Measurements from ENCODE around the gene TMEM132C. TPM values are rescaled to one million over a fixed set of nuclear protein-coding genes. Genes with fewer than 3 reads are reported as not detected.

TMEM132C gene
- total and polyA plus RNA-seq, 2 donors (not counting 1 experiment from before 2014, with no cell fraction given): not detected

DNA sequence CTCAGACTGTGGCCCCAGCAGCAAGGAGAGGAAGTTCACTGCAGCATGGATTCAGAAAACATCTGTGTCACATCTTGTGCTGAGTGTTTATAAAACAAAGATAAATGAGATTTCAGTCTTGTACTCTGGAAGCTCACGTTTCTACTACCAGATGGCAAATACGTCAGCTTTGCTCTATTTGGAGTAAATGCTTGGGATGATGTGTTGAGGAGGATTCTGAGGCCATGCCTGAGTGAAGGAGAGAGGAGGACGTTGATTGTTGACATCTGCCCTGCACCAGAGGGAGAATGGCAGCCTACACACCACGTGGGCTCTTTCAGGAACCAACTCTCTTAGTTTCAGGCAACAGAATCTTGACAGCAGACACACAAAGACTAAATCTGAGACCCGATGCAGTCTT, 188.9 kb downstream of the TMEM132C start:
- Histone ChIP-seq H3K4me1 (ENCODE audit: control insufficient read depth in 2 of 2, insufficient read depth in 2 of 2, low read length in 2 of 2) (no peaks in the 10 kb centered on the region), H3K4me2 (replicated peaks; ENCODE audit: low read depth, low read length, poor library complexity, severe bottlenecking) (no peak overlapping the region), H3K27ac (ENCODE audit: low read length in 2 of 2) (no peak overlapping the region), H3K9ac (ENCODE audit: low read length) (no peak overlapping the region), H3K79me2 (ENCODE audit: control insufficient read depth, insufficient read depth, low read length) (no peaks in the 10 kb centered on the region), H2AFZ (ENCODE audit: insufficient read depth, low read depth, low read length, poor library complexity, severe bottlenecking) (no peak overlapping the region), H3K9me3 (ENCODE audit: control extremely low read depth in 1 of 3, control insufficient read depth in 2 of 3, insufficient read depth in 1 of 3, low read length in 2 of 3) (peaks cover 0 to 16% (median 0%) of the 10 kb centered on the region in 3 donors), H3K27me3 (replicated peaks in 1 of 4; ENCODE audit: control extremely low read depth in 1 of 4, control insufficient read depth in 3 of 4, insufficient read depth in 4 of 4, low read length in 3 of 4) (no peaks in the 10 kb centered on the region), H3K4me3 (ENCODE audit: control extremely low read depth in 1 of 5, extremely low read depth in 1 of 5, insufficient read depth in 1 of 5, low read depth in 2 of 5, low read length in 4 of 5) (no peak overlapping the region), H4K20me1 (ENCODE audit: control insufficient read depth, insufficient read depth, low read length, poor library complexity, severe bottlenecking) (no peaks in the 10 kb centered on the region), H3K36me3 (replicated peaks in 1 of 2; ENCODE audit: control extremely low read depth in 1 of 2, control insufficient read depth in 1 of 2, extremely low read depth in 1 of 2, insufficient read depth in 2 of 2, low read length in 1 of 2) (no peaks in the 10 kb centered on the region)
- DNase-seq (no peak), ATAC-seq (ENCODE audit: low read depth) (no peak)
- no peak for TF ChIP-seq EZH2 (IDR thresholded peaks at IDR 0.05; ENCODE audit: borderline replicate concordance, insufficient read depth, low read depth, low read length, poor library complexity, severe bottlenecking)
- TF ChIP-seq, protein P1, sequence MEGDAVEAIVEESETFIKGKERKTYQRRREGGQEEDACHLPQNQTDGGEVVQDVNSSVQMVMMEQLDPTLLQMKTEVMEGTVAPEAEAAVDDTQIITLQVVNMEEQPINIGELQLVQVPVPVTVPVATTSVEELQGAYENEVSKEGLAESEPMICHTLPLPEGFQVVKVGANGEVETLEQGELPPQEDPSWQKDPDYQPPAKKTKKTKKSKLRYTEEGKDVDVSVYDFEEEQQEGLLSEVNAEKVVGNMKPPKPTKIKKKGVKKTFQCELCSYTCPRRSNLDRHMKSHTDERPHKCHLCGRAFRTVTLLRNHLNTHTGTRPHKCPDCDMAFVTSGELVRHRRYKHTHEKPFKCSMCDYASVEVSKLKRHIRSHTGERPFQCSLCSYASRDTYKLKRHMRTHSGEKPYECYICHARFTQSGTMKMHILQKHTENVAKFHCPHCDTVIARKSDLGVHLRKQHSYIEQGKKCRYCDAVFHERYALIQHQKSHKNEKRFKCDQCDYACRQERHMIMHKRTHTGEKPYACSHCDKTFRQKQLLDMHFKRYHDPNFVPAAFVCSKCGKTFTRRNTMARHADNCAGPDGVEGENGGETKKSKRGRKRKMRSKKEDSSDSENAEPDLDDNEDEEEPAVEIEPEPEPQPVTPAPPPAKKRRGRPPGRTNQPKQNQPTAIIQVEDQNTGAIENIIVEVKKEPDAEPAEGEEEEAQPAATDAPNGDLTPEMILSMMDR (IDR thresholded peaks at IDR 0.05): no peak
- peaks cover 2% of the 10 kb centered on the region for H3K27me3 Mint-ChIP-seq
- no peaks in the 10 kb centered on the region for H3K4me1 Mint-ChIP-seq
- CTCF ChIA-PET: no interaction called here
- H3K9me3 Mint-ChIP-seq (ENCODE audit: insufficient read depth): peaks cover 4% of the 10 kb centered on the region
- POLR2A ChIA-PET: no interaction called here
- intact Hi-C loops (cut with micrococcal nuclease): no loop called here
- no peak overlapping the region for H3K4me3 Mint-ChIP-seq
- no peak overlapping the region for H3K27ac Mint-ChIP-seq
- WGBS (ENCODE audit: insufficient coverage): 61% methylated on average over 3 of the region's 5 CpGs

DNA sequence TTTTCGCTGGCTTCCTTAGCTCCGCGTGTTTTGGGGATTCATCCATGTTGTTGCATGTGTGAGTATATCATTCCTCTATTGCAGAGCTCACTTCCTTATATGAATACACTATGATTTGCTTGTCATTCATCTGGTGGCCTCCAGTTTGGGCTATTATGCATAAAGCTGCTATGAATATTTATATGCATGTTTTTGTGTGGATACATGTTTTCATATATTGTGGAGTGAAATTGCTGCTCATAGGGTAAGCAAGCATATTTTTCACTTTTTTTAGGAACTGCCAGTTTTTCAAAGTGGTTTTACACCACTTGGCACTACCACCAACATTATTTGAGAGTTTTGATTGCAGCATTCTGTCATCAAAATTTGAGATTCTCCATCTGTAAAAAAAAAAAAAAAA, 190.0 kb downstream of the TMEM132C start:
- no peaks in the 10 kb centered on the region for H3K27me3 ChIP-seq (replicated peaks in 1 of 4; ENCODE audit: control extremely low read depth in 1 of 4, control insufficient read depth in 3 of 4, insufficient read depth in 4 of 4, low read length in 3 of 4)
- no CpG with 5 or more reads among the region's 3 CpGs for WGBS (ENCODE audit: insufficient coverage)
- no peak overlapping the region for H3K27ac ChIP-seq (ENCODE audit: low read length in 2 of 2)
- H2AFZ ChIP-seq (ENCODE audit: insufficient read depth, low read depth, low read length, poor library complexity, severe bottlenecking): no peak overlapping the region
- DNase-seq: no peak
- no peaks in the 10 kb centered on the region for H3K4me1 ChIP-seq (ENCODE audit: control insufficient read depth in 2 of 2, insufficient read depth in 2 of 2, low read length in 2 of 2)
- H3K79me2 ChIP-seq (ENCODE audit: control insufficient read depth, insufficient read depth, low read length): no peaks in the 10 kb centered on the region
- no peak overlapping the region for H3K9ac ChIP-seq (ENCODE audit: low read length)
- H3K27ac Mint-ChIP-seq: no peak overlapping the region
- ChIA-PET POLR2A (no interaction called here), CTCF (no interaction called here)
- TF ChIP-seq EZH2 (IDR thresholded peaks at IDR 0.05; ENCODE audit: borderline replicate concordance, insufficient read depth, low read depth, low read length, poor library complexity, severe bottlenecking): no peak
- TF ChIP-seq, protein P1 (IDR thresholded peaks at IDR 0.05): no peak
- H3K36me3 ChIP-seq (replicated peaks in 1 of 2; ENCODE audit: control extremely low read depth in 1 of 2, control insufficient read depth in 1 of 2, extremely low read depth in 1 of 2, insufficient read depth in 2 of 2, low read length in 1 of 2): no peaks in the 10 kb centered on the region
- H3K4me3 Mint-ChIP-seq: no peak overlapping the region
- H3K4me2 ChIP-seq (replicated peaks; ENCODE audit: low read depth, low read length, poor library complexity, severe bottlenecking): no peak overlapping the region
- H3K27me3 Mint-ChIP-seq: peaks cover 2% of the 10 kb centered on the region
- intact Hi-C loops (cut with micrococcal nuclease): no loop called here
- H4K20me1 ChIP-seq (ENCODE audit: control insufficient read depth, insufficient read depth, low read length, poor library complexity, severe bottlenecking): no peaks in the 10 kb centered on the region
- ATAC-seq (ENCODE audit: low read depth): no peak
- H3K4me3 ChIP-seq (ENCODE audit: control extremely low read depth in 1 of 5, extremely low read depth in 1 of 5, insufficient read depth in 1 of 5, low read depth in 2 of 5, low read length in 4 of 5): no peak overlapping the region
- H3K4me1 Mint-ChIP-seq: no peaks in the 10 kb centered on the region
- peaks cover 6% of the 10 kb centered on the region for H3K9me3 Mint-ChIP-seq (ENCODE audit: insufficient read depth)
- H3K9me3 ChIP-seq (ENCODE audit: control extremely low read depth in 1 of 3, control insufficient read depth in 2 of 3, insufficient read depth in 1 of 3, low read length in 2 of 3): peaks cover 0 to 19% (median 0%) of the 10 kb centered on the region in 3 donors

All from B cell (primary cell).